WTC11 (cell line): ENCODE measurements around the gene NEMP1.

Experiments used
- ATF2 ChIP-seq: sonication (generic); formaldehyde crosslinking; IDR thresholded peaks from 2 replicates; pipeline ENCODE4 v1.8.1; 2022; ENCODE audit warnings: low read depth, missing genetic modification reagents, borderline replicate concordance
- CTCF ChIP-seq: fragments of 200-600 bp; IDR thresholded peaks from 2 replicates; pipeline ENCODE4 v1.8.0; 2022; ENCODE audit warnings: antibody characterized with exemption
- E2F4 ChIP-seq: sonication (generic); formaldehyde crosslinking; IDR thresholded peaks from 2 replicates; pipeline ENCODE4 v1.8.1; 2022; ENCODE audit warnings: low read depth, mild to moderate bottlenecking, moderate library complexity, missing genetic modification reagents, borderline replicate concordance
- ESRRA ChIP-seq: sonication (generic); formaldehyde crosslinking; IDR thresholded peaks from 2 replicates; pipeline ENCODE4 v1.8.1; 2022; ENCODE audit warnings: mild to moderate bottlenecking, missing genetic modification reagents, borderline replicate concordance
- FOXJ3 ChIP-seq: sonication (generic); formaldehyde crosslinking; IDR thresholded peaks from 2 replicates; pipeline ENCODE4 v1.9.0; 2021; ENCODE audit warnings: missing genetic modification reagents, mild to moderate bottlenecking, borderline replicate concordance
- GABPB1 ChIP-seq: sonication (generic); formaldehyde crosslinking; IDR thresholded peaks from 2 replicates; pipeline ENCODE4 v1.8.1; 2023; ENCODE audit warnings: mild to moderate bottlenecking, missing genetic modification reagents
- MAX ChIP-seq: sonication (generic); formaldehyde crosslinking; IDR thresholded peaks from 2 replicates; pipeline ENCODE4 v1.8.0; 2022; ENCODE audit warnings: mild to moderate bottlenecking, missing genetic modification reagents
- NFYB ChIP-seq: sonication (generic); formaldehyde crosslinking; conservative IDR thresholded peaks from 2 replicates; pipeline ENCODE4 v1.8.0; 2022; ENCODE audit warnings: low read depth, missing genetic modification reagents
- NR1H2 ChIP-seq: sonication (generic); formaldehyde crosslinking; IDR thresholded peaks from 2 replicates; pipeline ENCODE4 v1.9.0; 2021; ENCODE audit warnings: mild to moderate bottlenecking, moderate library complexity, missing genetic modification reagents
- NR2C2 ChIP-seq: sonication (generic); formaldehyde crosslinking; IDR thresholded peaks from 2 replicates; pipeline ENCODE4 v1.8.0; 2022; ENCODE audit warnings: mild to moderate bottlenecking, missing genetic modification reagents
- RELA ChIP-seq: sonication (generic); formaldehyde crosslinking; IDR thresholded peaks from 2 replicates; pipeline ENCODE4 v1.8.1; 2022; ENCODE audit warnings: missing genetic modification reagents, mild to moderate bottlenecking, borderline replicate concordance
- ZNF219 ChIP-seq: sonication (generic); formaldehyde crosslinking; IDR thresholded peaks from 2 replicates; pipeline ENCODE4 v1.8.0; 2023; ENCODE audit warnings: missing genetic modification reagents, mild to moderate bottlenecking, borderline replicate concordance
- ZNF232 ChIP-seq: sonication (generic); formaldehyde crosslinking; IDR thresholded peaks from 2 replicates; pipeline ENCODE4 v1.8.0; 2022; ENCODE audit warnings: mild to moderate bottlenecking, missing genetic modification reagents

GRCh38 chr12:57016348-57016747 is 62.2 kb downstream of the NEMP1 start, which contains the start of gene TAC3:
- TF ChIP-seq CTCF, result no peak
- TF ChIP-seq NR1H2 (CRISPR knock-in tag), result no peak
- TF ChIP-seq ZNF232 (CRISPR knock-in tag), result no peak
- TF ChIP-seq MAX, result no peak
- TF ChIP-seq ESRRA (CRISPR knock-in tag), result no peak
- no peak for TF ChIP-seq RELA
- no peak for TF ChIP-seq NFYB
- no peak for TF ChIP-seq ATF2 (CRISPR knock-in tag)
- TF ChIP-seq GABPB1 (CRISPR knock-in tag), result no peak
- no peak for TF ChIP-seq NR2C2 (CRISPR knock-in tag)
- TF ChIP-seq FOXJ3 (CRISPR knock-in tag), result no peak
- TF ChIP-seq ZNF219 (CRISPR knock-in tag), result no peak
- no peak for TF ChIP-seq E2F4 (CRISPR knock-in tag)
